GM19193 (cell line): ENCODE results near the gene CSTPP1.

ENCODE experiments used
- POLR2A ChIP-seq: IDR thresholded peaks from 4 replicates; pipeline ENCODE4 v1.6.1; 2011; ENCODE audit not compliant: insufficient read depth, insufficient read length; ENCODE audit errors: extremely low read depth

Gene CSTPP1

GRCh38 chr11:47186700-47187695 is 250.4 kb downstream of the CSTPP1 start:
- TF ChIP-seq POLR2A: no peak

GRCh38 chr11:47187723-47188122 is 251.2 kb downstream of the CSTPP1 start:
- no peak for TF ChIP-seq POLR2A

- TF ChIP-seq POLR2A: no peak
Measured at GRCh38 chr11:47188259-47188658, 251.7 kb downstream of the CSTPP1 start.

GRCh38 chr11:47189100-47189834 is 252.7 kb downstream of the CSTPP1 start:
- TF ChIP-seq POLR2A: no peak

GRCh38 chr11:47192111-47192510 is 255.6 kb downstream of the CSTPP1 start:
- TF ChIP-seq POLR2A: no peak

GRCh38 chr11:47201015-47201414 is 264.5 kb downstream of the CSTPP1 start:
- TF ChIP-seq POLR2A: no peak

GRCh38 chr11:47202576-47202975 is 266.0 kb downstream of the CSTPP1 start:
- TF ChIP-seq POLR2A: no peak

- TF ChIP-seq POLR2A: no peak
Measured at GRCh38 chr11:47204637-47204989, 268.1 kb downstream of the CSTPP1 start.

GRCh38 chr11:47207459-47207858 is 270.9 kb downstream of the CSTPP1 start:
- no peak for TF ChIP-seq POLR2A

GRCh38 chr11:47208628-47209027 is 272.1 kb downstream of the CSTPP1 start:
- TF ChIP-seq POLR2A: no peak
